22Rv1 (cell line): ENCODE measurements around the gene N4BP2.

ENCODE experiments used
- H3K27ac ChIP-seq: fragments of 450-650 bp; 2 replicates; pipeline ENCODE4 v1.5.1; 2017
- ZFX ChIP-seq: fragments of 450-650 bp; IDR thresholded peaks from 2 replicates; pipeline ENCODE4 v1.6.1; 2017; ENCODE audit warnings: antibody characterized with exemption, borderline replicate concordance
- TF ChIP-seq, protein P1 (sequence below): fragments of 450-650 bp; IDR thresholded peaks from 2 replicates; pipeline ENCODE4 v1.5.1; 2017; ENCODE audit warnings: mild to moderate bottlenecking

Gene N4BP2

DNA sequence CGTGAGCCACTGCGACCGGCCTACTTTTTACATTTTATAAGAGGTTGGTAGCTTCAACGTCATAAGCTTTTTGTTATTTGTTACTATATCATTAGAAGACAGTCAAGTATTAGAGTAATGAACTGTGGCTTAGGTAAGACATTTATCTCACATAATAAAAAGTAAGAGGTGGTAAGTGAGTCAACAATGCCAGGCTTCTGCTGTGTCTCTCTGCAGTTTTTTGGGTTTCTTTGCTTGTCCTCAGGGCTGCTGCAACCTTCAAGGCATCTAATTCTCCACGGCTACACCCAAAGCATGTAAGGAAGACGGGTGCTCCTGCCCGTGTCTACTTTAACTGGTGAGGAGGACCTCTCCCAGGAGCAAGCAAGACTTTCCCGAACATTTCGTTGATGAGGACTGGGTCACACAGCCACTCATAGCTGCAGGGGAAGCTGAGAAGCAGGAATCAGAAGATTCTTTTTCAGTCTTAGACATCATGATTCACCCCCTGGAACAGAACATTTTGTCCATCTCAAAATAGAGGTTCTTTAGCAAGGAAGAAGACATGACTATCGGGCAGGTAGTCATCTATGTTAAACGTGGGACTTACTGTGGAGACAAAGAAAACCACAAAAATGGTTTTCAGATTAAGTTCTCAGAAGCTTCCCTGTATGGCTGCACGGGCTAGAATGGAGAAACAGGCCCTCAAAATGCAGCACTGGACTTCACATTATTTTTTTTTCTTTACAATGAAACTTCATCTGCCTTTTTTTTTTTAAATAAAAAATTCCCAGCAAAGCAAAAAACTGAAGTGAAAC is 127.2 kb downstream of the N4BP2 start:
- TF ChIP-seq, protein P1, sequence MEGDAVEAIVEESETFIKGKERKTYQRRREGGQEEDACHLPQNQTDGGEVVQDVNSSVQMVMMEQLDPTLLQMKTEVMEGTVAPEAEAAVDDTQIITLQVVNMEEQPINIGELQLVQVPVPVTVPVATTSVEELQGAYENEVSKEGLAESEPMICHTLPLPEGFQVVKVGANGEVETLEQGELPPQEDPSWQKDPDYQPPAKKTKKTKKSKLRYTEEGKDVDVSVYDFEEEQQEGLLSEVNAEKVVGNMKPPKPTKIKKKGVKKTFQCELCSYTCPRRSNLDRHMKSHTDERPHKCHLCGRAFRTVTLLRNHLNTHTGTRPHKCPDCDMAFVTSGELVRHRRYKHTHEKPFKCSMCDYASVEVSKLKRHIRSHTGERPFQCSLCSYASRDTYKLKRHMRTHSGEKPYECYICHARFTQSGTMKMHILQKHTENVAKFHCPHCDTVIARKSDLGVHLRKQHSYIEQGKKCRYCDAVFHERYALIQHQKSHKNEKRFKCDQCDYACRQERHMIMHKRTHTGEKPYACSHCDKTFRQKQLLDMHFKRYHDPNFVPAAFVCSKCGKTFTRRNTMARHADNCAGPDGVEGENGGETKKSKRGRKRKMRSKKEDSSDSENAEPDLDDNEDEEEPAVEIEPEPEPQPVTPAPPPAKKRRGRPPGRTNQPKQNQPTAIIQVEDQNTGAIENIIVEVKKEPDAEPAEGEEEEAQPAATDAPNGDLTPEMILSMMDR = no peak
- TF ChIP-seq ZFX = no peak
- 0 out of 2 replicates have a peak overlapping the region, but pooled peaks have one; percentile 14 for H3K27ac ChIP-seq

DNA sequence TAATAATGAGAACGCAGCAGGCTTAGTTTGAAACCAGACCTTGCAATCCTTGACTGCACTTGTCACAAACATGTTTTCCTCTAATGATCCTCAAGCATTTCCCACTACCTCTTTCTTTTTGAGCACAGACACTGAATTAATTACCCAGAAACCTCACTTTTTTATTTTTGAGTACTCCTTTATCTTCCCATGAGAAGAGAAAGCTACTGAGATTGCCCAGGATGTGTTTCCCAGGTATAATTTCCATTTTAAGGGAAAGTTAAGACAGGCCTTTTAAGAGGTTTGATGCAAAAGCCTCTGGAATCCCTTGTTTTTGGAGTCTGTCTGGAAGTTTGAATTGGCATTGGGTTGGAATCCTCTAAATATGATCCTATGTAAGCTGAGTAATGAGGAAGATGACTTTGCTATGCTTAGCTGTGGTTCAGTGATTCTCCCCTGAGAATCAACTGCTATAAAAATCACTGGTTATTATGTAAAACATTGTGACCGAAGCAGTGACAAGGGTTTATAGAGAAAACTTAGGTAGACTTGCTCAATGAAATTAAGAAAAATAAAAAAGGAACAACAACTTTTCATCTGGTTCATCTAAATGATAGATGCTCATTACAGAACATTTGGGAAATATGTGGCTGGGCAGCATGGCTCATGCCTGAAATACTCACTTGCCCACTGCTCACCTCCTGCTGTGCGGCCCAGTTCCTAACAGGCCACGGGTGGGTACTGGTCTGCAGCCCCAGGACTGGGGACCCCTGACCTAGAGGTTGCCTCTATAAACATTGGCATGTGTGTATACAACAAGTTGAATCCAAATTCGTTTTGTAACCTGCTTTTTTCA is 129.4 kb downstream of the N4BP2 start:
- TF ChIP-seq, protein P1 = no peak
- no peak for TF ChIP-seq ZFX
- 0 out of 2 replicates have a peak overlapping the region, but pooled peaks have one; percentile 100 for H3K27ac ChIP-seq

DNA sequence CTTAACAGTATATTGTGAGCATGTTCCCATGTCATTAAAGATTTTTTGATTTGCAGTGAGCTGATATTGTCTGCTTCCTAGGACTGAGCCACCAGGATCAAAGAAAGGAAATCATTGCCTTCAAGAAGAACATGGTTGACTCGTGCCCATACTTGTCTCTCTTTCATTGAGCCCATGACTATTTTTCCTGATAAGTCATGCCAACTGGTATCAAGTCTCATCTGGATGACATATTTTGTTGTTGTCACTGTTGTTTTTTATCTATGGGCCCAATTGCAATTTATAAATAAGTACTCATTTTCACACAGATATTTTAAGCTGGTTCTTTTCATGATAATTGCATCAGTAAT is 130.0 kb downstream of the N4BP2 start:
- TF ChIP-seq ZFX = no peak
- TF ChIP-seq, protein P1 = no peak
- H3K27ac ChIP-seq = 0 out of 2 replicates have a peak overlapping the region, but pooled peaks have one; percentile 100

DNA sequence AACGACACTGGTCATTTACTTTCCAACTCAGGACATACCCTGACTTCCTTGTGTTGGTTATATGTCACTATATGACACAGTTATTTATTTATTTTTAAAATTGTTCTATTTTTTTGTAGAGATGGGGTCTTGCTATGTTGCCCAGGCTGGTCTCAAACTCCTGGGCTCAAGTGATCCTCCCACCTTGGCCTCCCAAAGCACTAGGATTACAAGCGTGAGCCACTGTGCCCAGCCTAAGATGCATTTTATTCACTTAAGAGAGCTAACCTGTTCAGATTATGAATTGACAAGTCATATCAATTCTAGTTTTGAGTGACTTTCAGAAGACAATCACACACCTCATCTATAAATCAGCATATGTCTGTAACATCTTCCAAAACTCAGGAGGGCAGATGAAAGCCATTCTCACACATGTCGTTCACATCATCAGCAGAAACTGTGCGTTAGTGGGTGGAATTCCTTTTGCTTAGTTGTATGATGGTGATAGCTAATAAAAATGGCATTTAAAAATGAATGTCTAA is 130.8 kb downstream of the N4BP2 start:
- H3K27ac ChIP-seq = peak overlapping the region; percentile 100
- no peak for TF ChIP-seq ZFX
- TF ChIP-seq, protein P1 = no peak

DNA sequence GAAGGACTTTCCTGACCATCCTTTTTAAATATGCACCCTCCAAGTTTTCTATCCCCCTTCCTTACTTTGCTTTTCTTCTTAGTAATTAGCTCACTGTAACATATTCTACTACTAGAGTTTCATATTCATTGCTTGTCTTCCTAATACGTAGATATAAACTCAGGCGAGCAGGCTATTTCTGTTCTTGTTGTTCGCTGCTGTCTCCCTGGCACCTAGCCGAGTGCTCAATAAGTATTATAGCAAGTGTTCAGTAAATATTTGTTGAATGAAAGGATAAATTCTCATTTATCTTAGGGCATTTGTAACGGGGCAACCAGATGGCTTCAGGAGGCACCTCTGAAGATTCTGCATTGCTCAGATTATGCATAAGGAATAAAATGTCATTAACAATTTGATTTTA is 133.4 kb downstream of the N4BP2 start:
- TF ChIP-seq, protein P1 = no peak
- TF ChIP-seq ZFX = no peak
- H3K27ac ChIP-seq = peak overlapping the region; percentile 100

DNA sequence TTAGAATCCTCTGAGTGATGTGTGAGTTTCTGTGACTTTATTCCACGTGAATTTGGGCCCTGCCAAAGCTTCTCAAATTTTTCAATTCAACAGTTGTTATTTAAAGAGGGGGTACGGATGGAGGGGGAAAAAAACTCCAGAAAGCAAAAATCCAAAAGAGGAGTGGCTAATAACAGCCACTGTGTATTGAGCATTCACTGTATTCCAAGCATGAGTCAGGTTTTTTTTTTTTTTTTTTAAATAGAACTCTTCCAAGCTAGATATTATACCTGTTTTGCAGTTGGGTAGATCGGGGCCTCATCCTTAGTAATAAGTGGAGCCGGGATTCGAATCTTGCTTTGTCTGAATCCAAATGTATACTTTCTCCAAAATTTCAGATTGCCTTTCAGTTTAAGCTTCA is 133.8 kb downstream of the N4BP2 start:
- peak overlapping the region; percentile 100 for H3K27ac ChIP-seq
- TF ChIP-seq, protein P1 = no peak
- no peak for TF ChIP-seq ZFX
